OCI-LY7 (cell line): ENCODE results near the gene TCF12. TPM values are rescaled to one million over a fixed set of nuclear protein-coding genes. Genes with fewer than 3 reads are reported as not detected.

Experiments
- BruUV-seq: library from RNA; stranded (reverse); fragments of 400-500 nt; replicated peaks from 2 replicates; lab custom pipeline; 2021; lab: Mats Ljungman, UMichigan
- CTCF ChIA-PET: fragments of 300-600 bp; sonication (Branson Sonifier 250); formaldehyde crosslinking; loops from one replicate; lab custom pipeline; 2022; ENCODE audit warnings: antibody characterized with exemption; ENCODE audit not compliant: unreplicated experiment; lab: Charles Lee
- POLR2A ChIA-PET: fragments of 300-600 bp; sonication (Branson Sonifier 250); formaldehyde crosslinking; loops from one replicate; lab custom pipeline; 2022; ENCODE audit warnings: antibody characterized with exemption; lab: Charles Lee
- DNase-seq: peaks from one replicate; pipeline ENCODE4 v3.0.0-alpha.2; 2015; ENCODE audit warnings: low spot score
- H2AFZ ChIP-seq: fragments of 200-600 bp; sonication (generic), shearing (Covaris generic); 2 replicates; pipeline ENCODE4 v1.6.1; 2014; ENCODE audit warnings: mild to moderate bottlenecking, antibody characterized with exemption, low read length, moderate library complexity
- H3K27ac ChIP-seq: fragments of 200-600 bp; sonication (generic); 2 replicates; pipeline ENCODE4 v1.5.1; 2014; ENCODE audit warnings: mixed run types, low read depth, mild to moderate bottlenecking, moderate library complexity, low read length, inconsistent platforms; ENCODE audit not compliant: poor library complexity, severe bottlenecking
- H3K36me3 ChIP-seq: fragments of 200-600 bp; sonication (generic); 2 replicates; pipeline ENCODE4 v1.6.1; 2014; ENCODE audit warnings: mild to moderate bottlenecking, antibody characterized with exemption, low read length, moderate library complexity, mixed read lengths; ENCODE audit not compliant: insufficient read depth
- H3K4me1 ChIP-seq: fragments of 200-600 bp; sonication (generic); 2 replicates; pipeline ENCODE4 v1.5.1; 2014; ENCODE audit warnings: mild to moderate bottlenecking, low read length; ENCODE audit not compliant: insufficient read depth, poor library complexity, severe bottlenecking
- H3K4me2 ChIP-seq: fragments of 200-600 bp; sonication (generic); 2 replicates; pipeline ENCODE4 v1.6.1; 2014; ENCODE audit warnings: mild to moderate bottlenecking, low read length
- H3K4me3 ChIP-seq: fragments of 200-600 bp; sonication (generic); 2 replicates; pipeline ENCODE4 v1.5.1; 2014; ENCODE audit warnings: mild to moderate bottlenecking, low read depth, low read length; ENCODE audit not compliant: poor library complexity, severe bottlenecking
- H3K79me2 ChIP-seq: fragments of 200-600 bp; sonication (generic); 2 replicates; pipeline ENCODE4 v1.6.1; 2016; ENCODE audit warnings: low read depth, mild to moderate bottlenecking, low read length, moderate library complexity, mixed read lengths; ENCODE audit not compliant: insufficient read depth
- H3K9me2 ChIP-seq: fragments of 200-600 bp; sonication (generic); 2 replicates; pipeline ENCODE4 v1.6.1; 2016; ENCODE audit warnings: mild to moderate bottlenecking, low read length, mixed read lengths; ENCODE audit not compliant: insufficient read depth
- H3K9me3 ChIP-seq: fragments of 200-600 bp; sonication (generic); 2 replicates; pipeline ENCODE4 v1.6.1; 2014; ENCODE audit warnings: mild to moderate bottlenecking, mixed run types, low read length, mixed read lengths
- H4K20me1 ChIP-seq: fragments of 200-600 bp; sonication (generic); 2 replicates; pipeline ENCODE4 v1.6.1; 2014; ENCODE audit warnings: mild to moderate bottlenecking, antibody characterized with exemption, low read length, moderate library complexity, mixed read lengths; ENCODE audit not compliant: insufficient read depth
- EZH2phosphoT487 ChIP-seq: fragments of 200-600 bp; sonication (generic); IDR thresholded peaks from 2 replicates; pipeline ENCODE4 v1.6.1; 2018; ENCODE audit warnings: low read depth, borderline replicate concordance, mild to moderate bottlenecking, mixed run types, antibody characterized with exemption, low read length, moderate library complexity, mixed read lengths
- intact Hi-C: fragments of 100-400 bp; cut with micrococcal nuclease; formaldehyde crosslinking; loops from one replicate; pipeline ENCODE4 v1.10.0; 2022; ENCODE audit not compliant: unreplicated experiment
- total RNA-seq, 2 experiments: library from RNA; depleted of rRNA in 1 of 2; stranded (reverse); fragments of >200 nt in 1 of 2; shearing (Covaris generic) in 1 of 2; gene quantifications; 2 replicates each; pipeline ENCODE4 v1.2.3, GENCODE V29; 2014 to 2022
- TF ChIP-seq, protein P1 (sequence below): fragments of 200-600 bp; sonication (generic); conservative IDR thresholded peaks from 2 replicates; pipeline ENCODE4 v1.5.1; 2014; ENCODE audit warnings: mild to moderate bottlenecking, antibody characterized with exemption, low read length, moderate library complexity, mixed read lengths

Gene TCF12
- total RNA-seq, 2 experiments from 2014 or later: 51.6 to 139 TPM

DNA sequence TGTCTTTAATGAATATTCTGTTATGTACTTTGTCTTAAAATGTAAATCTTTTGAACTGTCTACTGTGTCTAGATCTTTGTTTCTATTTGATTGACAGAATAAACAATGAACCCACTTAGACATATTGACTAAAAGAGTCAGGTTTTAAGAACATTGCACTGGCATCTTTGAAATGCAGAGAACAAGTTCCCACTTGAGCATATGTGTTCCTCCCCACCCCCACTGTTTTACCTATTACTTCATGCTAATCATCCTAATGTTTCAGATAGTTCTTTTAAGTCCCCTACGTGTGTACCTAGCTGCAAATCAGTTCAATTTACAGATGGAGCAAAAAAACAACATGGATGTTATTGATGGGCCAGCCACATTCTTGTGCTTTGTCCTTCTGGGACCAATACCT is 11.7 kb upstream of the TCF12 start:
- ChIA-PET CTCF (no interaction called here), POLR2A (interaction anchor here (1.1 to 1.4 kb wide), 2 partner anchors 8 to 11 kb away, joined by 3 read pairs; partner anchors contain the start of gene TCF12)
- Histone ChIP-seq H2AFZ (peak overlapping the region; percentile 74), H3K4me3 (no peak overlapping the region), H3K79me2 (no peaks in the 10 kb centered on the region), H3K36me3 (no peaks in the 10 kb centered on the region), H3K27ac (no peak overlapping the region), H3K4me1 (peaks cover 11% of the 10 kb centered on the region), H3K9me3 (no peaks in the 10 kb centered on the region), H3K4me2 (peak overlapping the region; percentile 42), H3K9me2 (no peaks in the 10 kb centered on the region), H4K20me1 (no peaks in the 10 kb centered on the region)
- TF ChIP-seq EZH2phosphoT487: no peak
- TF ChIP-seq, protein P1, sequence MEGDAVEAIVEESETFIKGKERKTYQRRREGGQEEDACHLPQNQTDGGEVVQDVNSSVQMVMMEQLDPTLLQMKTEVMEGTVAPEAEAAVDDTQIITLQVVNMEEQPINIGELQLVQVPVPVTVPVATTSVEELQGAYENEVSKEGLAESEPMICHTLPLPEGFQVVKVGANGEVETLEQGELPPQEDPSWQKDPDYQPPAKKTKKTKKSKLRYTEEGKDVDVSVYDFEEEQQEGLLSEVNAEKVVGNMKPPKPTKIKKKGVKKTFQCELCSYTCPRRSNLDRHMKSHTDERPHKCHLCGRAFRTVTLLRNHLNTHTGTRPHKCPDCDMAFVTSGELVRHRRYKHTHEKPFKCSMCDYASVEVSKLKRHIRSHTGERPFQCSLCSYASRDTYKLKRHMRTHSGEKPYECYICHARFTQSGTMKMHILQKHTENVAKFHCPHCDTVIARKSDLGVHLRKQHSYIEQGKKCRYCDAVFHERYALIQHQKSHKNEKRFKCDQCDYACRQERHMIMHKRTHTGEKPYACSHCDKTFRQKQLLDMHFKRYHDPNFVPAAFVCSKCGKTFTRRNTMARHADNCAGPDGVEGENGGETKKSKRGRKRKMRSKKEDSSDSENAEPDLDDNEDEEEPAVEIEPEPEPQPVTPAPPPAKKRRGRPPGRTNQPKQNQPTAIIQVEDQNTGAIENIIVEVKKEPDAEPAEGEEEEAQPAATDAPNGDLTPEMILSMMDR: no peak
- no TSS peak for BruUV-seq
- no peak for DNase-seq
- intact Hi-C loops: no loop called here

DNA sequence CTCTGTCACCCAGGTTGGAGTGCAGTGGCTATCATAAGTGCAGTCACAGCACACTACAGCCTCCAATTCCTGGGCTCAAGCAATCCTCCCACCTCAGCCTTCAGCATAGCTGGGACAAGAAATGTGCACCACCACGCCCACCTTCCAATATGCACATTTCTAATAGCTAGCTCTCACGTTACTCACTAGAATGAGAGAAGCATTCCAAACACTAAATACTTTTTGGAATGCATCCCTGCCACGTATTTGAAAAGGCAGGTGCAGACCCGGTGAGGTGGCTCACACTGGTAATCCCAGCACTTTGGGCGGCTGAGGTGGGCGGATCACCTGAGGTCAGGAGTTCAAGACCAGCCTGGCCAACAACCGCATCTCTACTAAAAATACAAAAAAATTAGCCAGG is 7.6 kb upstream of the TCF12 start:
- Histone ChIP-seq H3K9me2 (no peaks in the 10 kb centered on the region), H3K79me2 (no peaks in the 10 kb centered on the region), H4K20me1 (no peaks in the 10 kb centered on the region), H2AFZ (no peak overlapping the region), H3K36me3 (no peaks in the 10 kb centered on the region), H3K27ac (no peak overlapping the region), H3K4me2 (no peak overlapping the region), H3K4me1 (peaks cover 11% of the 10 kb centered on the region), H3K4me3 (no peak overlapping the region), H3K9me3 (no peaks in the 10 kb centered on the region)
- DNase-seq: no peak
- intact Hi-C loops: loop anchor here (10.0 kb wide), 1 partner anchor 666 kb away; the partner anchor contains the start of gene RFX7
- ChIA-PET POLR2A (interaction anchor here (0.7 to 0.9 kb wide), 3 partner anchors 203 to 376 kb away, joined by 3 to 4 read pairs (median 4); no protein-coding TSS in a partner anchor), CTCF (no interaction called here)
- TF ChIP-seq, protein P1: no peak
- TF ChIP-seq EZH2phosphoT487: no peak
- no TSS peak for BruUV-seq

DNA sequence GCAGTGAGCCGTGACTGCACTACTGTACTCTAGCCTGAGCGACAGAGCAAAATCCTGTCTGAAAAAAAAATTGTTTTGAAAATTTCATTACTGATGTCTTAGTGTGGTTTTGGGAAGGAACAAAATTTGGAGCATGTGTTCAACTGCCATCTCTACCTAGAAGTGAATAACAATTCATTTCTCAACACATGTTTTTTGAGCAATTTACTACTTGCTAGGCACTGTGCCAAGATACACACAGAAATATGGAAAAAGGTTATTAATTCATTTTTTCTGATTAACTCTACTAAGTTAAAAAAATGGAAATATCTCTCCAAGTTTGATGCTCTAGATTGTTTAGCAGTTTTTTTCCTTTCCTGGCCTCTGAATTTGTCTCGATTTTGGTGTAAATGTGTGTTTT is 5.2 kb upstream of the TCF12 start:
- no peak for TF ChIP-seq EZH2phosphoT487
- TF ChIP-seq, protein P1: no peak
- no peaks in the 10 kb centered on the region; the same call in 1 of the 2 replicates for H3K36me3 ChIP-seq
- ChIA-PET CTCF (no interaction called here), POLR2A (no interaction called here)
- intact Hi-C loops: loop anchor here (10.0 kb wide), 1 partner anchor 668 kb away; the partner anchor contains the start of gene RFX7
- H3K9me3 ChIP-seq: no peaks in the 10 kb centered on the region
- no peak overlapping the region for H3K4me2 ChIP-seq
- no peak for DNase-seq
- no peaks in the 10 kb centered on the region for H3K9me2 ChIP-seq
- peaks cover 11% of the 10 kb centered on the region for H3K4me1 ChIP-seq
- H3K79me2 ChIP-seq: no peaks in the 10 kb centered on the region
- H2AFZ ChIP-seq: no peak overlapping the region
- no TSS peak for BruUV-seq
- no peak overlapping the region for H3K27ac ChIP-seq
- H4K20me1 ChIP-seq: no peaks in the 10 kb centered on the region
- H3K4me3 ChIP-seq: no peak overlapping the region
